GM18861 (cell line): ENCODE measurements around the gene MYBBP1A.

Experiments
- ATAC-seq: cut with Tn5 transposase; IDR thresholded peaks from one replicate; pipeline ENCODE4 v1.9.1; 2021; ENCODE audit not compliant: unreplicated experiment

Gene MYBBP1A

DNA sequence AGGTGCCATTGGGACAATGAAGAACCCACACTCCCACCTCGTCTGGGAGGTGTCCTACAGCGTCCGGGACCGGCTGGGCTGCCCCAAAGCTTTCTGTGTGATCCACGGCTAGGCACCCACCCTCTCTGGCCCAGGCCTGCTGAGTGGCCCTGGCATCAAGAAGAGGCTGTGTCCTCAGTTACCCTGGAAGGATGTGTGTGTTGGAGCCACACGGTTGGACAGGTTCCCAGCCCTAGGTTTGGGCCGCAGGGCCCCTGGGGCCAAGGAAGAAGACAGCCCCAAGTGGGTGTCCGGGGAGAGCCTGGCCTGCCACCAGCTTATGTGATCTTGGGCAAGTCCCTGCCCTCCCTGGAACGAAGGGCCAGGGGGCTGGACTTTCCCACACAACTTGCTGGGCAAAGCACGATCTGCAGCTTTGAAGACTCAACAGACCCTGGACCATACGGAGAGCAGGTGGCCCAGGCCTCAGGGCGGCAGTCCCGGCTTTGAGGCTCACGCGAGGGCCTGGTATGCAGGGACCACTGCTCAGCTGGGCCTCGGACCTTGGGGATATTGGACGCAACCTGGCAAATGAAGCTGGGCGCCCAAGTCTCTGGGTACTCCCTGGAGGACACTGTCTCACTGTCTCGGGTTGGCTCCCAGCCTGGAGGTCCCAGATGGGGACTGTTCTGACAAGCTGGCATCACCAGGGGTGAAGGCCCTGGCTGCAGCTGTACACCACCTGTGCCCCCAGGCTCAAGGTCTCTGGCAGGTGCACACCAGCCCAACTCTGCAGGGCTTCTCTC lies 17.5 kb downstream of the MYBBP1A start:
- no peak for ATAC-seq

DNA sequence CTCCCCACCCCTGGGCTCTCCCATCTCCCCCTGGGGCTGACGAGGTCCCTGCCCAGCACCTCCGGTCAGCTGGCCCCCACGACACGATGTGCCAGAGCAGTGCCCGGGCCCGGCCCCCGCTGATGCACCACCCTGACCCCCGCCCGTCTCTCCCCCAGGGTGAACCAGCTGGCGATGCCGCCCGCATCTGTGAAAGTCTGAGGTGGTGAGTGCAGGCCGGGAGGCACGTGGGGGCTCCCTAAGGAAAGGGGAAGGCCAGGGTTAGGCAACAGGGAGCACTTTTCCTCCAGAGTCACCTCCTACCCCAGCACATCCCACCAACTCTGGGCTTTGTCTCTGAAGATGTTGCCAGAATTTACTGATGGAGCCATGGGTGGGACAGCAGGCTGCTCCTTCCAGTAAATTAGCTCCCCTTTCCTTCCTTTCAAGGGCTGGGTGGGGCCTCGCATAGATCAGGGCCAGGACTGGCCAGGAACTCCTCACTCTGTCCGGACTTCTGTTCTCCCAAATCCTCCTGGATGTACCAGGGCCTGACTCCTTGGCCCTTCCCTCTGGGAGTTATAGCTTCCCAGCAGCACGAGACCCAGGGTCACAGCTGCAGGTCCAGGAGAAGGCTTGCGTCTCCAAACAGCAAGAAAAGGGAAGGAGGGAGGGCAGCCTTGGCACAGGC lies 18.3 kb downstream of the MYBBP1A start:
- no peak for ATAC-seq

DNA sequence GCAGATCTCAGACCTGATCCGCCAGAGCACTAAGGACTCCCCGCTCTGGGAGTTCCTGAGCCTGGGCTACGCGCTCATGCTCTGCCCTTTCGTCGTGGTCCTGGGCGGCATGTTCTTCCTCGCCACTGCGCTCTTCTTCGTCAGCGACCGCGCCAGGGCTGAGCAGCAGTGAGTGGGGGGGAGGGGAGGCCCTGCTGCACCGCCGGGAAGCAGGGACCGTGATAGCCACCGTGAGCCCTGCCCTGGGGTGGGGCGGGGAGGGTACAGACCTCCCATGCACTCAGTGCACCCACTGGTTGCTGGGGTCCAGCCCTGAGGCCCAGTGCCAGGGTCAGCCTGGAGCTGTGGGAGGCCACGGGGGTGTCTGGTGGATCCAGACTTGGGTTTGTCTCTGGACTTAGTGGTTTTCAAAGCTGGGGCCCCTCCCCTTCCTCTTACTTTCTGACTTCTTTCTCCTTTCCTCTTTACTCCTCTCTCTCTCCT lies 18.9 kb downstream of the MYBBP1A start:
- no peak for ATAC-seq

DNA sequence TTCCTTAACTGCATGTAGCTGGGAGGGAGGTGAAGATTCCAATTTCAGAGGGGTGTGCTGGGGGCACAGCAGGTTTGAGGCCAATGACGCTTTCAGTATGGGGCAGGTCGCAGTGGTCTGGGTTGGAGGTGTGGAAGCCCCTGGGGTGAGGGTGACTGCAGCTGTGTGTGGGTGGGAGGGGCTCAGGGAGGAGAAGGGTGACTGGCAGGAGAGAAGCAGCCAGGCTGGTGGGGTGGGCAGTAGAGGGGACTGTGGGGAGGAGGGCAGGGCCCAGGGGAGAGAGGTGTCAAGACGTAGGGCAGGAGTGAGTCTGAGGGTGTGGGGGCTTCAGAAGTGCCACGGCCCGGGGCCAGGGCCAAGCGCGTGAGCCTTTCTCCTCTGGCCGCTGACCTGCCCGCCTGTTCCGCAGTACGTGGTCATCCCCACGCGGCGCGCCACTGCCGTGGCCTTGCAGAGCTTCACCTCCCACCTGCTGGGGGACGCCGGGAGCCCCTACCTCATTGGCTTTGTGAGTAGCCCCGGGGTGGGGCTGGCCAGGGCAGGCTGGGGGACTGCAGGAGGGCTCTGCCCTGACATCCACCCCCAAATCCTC lies 19.4 kb downstream of the MYBBP1A start:
- no peak for ATAC-seq

DNA sequence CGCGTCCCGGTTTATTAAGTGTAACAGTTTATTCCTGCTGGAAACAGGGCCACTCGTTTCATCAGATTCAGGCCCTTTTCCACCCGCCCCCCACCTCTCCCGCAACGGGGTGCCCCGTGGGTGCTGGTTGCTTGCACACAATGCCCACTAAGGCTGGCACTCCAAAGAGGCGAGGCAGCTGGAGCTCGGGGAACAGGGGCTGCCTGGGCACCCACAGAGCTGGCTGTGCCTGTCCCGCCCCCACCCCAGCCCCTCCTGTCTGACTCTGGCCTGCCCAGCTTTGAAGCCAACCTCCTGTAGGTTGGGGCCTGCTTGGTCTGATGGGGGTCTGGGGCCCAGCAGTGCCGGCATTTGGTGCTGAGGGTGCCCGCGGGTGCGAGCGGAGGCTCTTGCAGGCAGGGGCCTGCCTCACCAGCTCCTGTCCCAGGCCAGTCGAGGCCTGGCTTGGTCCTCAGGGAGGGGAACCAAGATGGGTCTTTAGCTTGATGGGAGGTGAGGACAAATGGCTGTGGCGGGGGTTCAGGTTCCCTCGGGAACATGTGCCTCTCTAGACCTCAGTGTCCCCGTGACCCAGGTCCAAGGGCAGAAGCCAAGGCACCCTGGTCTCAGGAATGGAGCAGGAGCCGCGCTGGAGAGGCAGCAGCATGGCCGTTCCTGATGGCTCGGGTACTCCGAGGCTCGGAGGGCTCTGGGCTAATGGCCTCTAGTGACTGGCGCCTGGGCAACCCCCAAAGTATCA lies 20.1 kb downstream of the MYBBP1A start:
- no peak for ATAC-seq

DNA sequence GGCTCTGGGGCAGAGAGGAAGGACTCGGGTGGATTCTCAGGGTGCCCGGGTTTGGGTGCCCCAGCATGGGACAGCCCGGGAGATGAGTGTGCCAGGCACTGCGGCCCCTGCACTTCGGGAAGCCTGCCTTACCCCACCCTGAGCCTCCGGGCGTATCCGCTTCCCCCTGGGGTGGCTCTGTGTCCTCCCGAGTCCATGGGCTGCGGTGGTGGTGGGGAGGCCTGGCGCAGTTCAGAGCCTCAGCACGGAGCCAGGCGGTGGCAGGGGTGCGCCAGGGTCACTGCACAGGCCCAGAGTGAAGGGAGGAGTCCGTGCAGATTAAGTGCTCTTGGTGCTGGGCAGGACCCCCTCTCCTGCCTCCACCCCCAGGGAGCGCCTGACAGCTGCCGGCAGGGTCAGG lies 20.7 kb downstream of the MYBBP1A start:
- no peak for ATAC-seq

DNA sequence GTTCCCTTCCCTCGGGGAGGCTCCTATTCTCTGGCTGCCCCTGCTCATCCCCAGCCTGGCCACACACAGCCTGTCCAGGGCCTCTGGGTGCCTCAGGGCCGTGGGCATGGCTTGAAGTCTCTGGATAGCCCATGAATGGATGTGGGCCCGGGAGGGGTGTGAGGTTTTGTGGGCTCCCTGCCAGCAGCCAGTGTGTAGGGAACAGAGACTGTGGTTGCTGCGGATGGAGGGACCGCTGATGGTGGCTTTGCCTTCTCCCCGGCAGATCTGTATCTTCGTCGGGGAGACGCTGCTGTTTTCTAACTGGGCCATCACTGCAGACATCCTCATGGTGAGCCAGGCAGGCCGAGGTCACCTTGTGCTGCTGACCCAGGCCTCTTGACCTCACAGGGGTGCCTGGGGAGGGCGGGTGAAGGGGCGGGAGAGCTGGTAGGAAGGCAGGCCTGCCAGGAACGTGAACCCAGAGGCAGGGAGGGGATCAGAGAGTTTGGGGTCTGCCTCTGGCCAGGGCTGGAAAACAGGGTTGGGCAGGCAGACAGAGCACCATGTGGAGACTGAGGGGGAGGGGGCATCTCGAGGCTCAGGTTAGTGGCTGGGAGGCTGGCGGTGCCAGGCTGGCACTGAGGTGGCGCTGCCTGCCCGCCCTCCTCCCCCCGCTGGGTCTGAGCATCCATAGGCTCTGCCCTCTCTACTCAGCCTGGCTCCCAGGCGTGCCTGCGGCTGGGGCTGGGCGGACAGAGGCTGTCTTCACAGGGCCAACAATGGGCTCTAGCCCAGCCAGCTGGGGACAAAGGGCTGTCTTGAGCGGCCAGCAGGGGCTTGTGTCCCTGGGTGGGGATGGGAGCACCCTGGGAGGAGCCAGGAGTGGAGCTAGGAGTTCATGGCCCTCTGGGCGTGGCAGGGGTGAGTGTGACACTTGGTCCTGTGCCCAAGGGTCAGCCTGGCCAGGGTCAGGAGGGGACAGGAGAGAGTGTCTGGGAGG lies 21.4 kb downstream of the MYBBP1A start:
- ATAC-seq = no peak

DNA sequence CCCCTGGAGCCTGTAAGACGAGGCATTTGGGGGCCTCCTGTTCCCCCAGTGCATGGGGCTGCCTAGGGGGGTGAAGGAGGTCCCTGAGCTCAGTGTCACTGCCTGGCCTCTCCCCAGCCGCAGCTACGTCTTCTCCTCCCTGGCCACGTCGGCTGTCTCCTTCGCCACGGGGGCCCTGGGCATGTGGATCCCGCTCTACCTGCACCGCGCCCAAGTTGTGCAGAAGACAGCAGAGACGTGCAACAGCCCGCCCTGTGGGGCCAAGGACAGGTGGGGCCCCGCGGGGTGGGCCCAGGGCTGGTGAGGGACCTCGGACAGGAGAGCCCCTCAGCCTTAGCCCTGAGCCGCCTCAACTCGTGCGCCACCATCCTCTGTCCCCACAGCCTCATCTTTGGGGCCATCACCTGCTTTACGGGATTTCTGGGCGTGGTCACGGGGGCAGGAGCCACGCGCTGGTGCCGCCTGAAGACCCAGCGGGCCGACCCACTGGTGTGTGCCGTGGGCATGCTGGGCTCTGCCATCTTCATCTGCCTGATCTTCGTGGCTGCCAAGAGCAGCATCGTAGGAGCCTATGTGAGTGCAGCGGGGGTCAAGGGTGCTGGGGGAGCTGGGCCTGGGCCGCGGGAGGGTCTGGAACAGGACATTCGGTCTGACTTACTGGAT lies 22.2 kb downstream of the MYBBP1A start:
- no peak for ATAC-seq

DNA sequence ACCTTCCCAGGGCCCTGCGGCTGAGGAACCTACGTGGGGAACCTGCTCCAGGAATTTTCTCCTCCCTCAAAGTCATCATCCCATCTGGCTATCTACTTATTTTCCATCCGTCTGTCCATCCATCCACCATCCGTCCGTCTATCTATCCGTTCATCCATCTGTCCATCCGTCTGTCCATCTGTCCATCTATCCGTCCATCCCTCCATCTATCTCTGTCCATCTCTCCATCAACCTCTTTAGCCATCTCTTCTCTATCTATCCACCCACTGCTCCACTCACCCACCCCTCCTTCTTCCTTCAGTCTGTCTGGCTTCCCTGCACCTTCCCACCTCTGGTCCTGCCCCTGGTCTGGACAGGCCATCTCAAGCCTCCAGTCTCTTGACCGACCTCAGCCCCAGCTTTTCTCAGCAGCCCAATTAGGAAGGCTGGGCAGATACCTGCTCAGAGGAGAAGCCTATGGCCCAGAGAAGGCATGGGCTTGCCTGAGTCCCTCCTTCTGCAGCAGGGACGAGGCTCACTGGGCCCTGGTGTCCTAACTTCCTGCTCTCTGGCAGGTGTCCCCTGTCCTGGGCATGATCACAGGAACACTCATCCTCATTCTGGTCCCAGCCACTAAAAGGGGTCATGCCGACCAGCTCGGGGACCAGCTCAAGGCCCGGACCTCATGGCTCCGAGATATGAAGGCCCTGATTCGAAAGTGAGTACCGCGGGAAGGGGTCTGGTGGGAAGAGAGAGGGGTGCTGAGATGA lies 23.0 kb downstream of the MYBBP1A start:
- ATAC-seq = no peak

DNA sequence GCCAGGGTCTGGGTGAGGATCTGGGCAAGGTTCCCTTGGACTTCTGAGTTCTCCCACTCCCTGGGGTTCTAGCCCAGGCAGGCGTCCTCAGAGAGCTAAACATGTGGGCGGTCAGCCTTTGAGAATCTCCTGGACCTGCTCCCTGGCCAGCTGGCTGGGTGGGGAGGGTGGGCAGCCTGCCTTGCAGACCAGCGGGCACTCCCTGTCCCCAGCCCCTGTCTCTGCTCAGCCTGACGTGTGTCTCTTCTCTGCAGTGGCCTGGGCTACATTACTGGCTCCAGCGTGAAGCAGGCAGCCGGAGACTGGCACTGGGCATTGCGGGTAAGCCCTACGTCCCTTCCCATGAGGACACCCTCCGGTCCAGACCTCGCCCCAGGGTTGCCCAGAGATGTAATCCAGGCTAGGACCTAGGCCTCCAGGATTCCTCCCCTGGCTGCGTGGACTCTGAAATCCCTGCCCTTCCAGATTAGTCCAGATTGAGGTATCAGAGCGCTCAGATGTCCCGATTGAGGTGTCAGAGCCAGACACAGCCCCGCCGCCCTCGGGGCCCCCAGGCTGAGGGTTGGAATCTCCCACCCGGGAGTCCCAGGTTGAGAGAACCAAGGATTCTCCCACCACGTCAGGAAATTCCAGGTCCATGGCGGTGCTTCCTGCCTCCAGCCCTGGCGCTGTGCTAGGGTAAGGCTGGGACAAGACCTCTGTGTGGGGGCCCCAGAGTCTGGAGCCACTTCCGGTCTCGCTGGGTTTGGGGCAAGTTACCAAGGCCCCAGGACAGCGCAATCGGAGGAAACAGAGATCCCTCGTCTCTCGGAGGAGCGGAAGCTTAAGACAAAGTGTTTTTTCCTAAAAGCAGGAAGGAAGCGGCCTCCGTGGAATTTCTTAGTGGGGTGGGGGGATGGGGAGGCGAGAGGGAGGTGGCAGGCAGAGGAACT lies 24.1 kb downstream of the MYBBP1A start:
- ATAC-seq = no peak

DNA sequence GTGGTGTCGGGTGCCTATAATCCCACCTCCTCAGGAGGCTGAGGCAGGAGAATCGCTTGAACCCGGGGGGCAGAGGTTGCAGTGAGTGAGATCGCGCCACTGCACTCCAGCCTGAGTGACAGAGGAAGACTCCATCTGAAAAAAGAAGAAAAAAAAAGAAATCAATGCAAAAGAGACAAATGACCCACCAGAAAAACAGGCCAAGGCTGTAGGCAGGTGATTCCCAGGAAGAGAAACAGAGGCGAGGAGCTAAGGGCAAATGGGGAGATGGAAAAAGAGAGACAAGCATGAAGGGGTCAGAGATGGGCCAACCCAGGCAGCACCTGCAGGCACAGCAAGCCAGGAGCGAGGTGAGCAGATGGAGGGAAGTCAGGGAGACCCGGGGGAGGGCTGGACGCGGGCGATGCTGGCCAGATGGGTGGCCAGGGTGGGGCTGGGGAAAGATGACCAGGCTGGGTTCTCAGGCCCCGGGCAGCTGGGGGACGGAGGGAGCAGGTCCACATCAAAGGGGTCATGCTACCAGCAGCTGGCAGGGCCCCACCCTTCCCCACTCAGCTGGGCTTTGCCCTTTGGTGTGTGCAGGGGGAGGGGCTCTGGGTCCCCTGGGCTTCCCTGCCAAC lies 25.5 kb downstream of the MYBBP1A start:
- no peak for ATAC-seq

DNA sequence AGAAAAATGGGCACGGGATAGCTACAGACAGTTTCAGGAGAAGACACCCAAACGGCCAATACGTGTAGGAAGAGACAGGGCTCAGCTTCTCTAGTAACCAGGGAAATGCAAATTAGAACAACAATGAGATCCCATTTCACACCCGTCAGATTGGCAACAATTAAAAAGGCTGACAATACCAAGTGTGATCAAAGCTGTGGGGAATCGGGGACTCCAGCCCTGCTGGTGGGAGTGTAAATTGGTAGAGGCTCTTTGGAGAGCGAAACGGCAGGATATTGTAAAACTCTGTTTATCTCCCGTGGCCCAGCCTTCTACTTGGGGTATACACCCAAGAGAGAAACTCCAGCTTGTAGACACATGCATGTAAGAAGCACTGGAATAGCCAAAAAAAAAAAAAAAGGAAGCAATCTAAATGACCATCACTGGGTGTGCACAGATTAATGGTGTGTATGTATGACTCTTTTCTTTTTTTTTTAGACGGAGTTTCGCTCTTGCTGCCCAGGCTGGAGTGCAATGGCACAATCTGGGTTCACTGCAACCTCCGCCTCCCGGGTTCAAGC lies 27.5 kb downstream of the MYBBP1A start:
- ATAC-seq = no peak

DNA sequence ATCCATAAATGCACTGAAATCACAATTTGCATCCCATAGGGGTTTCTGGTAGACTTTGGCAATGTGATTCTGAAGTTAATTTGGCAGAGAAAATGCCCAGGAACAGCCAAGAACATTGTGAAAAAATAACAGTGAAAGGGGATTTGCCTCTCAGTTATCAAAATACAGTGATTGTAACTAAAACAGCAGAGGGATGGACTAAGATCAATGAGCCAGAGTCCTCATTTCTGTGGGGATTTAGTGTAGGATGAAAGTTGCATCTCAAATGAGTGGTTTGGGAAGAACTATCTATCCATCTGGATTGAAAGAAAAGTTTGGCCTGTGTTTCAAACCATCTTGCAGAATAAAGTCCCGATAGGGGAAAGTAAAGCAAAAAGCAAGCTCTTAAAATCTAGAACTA lies 28.1 kb downstream of the MYBBP1A start:
- no peak for ATAC-seq

DNA sequence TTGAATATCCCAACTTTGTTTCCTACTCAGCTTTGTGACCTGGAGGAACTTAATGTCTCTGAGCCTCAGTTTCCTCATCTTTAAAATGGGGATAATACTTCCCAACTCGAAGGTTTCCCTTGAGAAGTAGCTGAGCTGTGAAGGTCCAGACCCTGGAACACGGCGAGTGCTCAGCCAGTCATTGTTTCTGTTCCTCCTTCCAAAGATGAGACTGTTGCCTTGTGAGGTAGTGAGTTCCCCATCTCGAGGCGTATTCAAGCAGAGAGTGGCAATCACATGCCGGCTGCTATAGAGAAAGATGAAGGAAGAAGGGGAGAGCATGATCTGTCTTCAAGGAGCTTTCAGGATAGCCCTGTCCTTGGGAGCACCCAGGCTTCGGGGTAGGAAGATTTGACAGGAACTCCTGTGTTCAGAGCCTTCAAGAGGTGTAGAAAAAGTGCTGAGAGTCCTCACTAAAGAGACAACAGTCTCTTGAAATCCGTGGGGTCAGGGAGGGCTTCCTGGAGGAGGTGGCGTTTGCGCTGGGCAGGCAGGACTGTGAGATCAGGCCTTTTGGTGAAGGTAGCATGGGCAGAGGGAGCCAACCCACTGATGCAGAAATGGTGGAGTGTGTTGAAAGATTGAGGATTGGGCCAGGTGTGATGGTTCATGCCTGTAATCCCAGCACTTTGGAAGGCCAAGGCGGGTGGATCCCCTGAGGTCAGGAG lies 29.3 kb downstream of the MYBBP1A start:
- ATAC-seq = no peak

DNA sequence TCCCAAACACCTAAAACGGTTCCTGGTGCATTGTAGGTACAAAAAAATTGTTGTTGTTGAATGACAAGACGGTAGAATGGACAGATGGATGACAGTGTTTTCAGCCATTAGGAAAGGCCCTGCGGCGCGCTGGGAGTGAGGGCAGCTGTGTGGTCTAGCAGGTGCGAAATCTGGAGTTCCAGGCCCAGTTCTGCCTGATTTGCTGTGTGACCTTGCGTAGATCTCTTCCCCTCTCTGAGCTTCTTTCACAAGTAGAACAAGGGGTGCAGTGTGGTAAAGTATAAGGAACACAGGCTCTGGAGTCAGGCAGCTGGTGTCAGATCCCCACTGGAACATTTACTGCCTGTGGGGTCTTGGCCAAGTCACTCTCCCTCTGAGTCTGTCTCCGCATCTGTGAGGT lies 31.2 kb downstream of the MYBBP1A start:
- no peak for ATAC-seq

DNA sequence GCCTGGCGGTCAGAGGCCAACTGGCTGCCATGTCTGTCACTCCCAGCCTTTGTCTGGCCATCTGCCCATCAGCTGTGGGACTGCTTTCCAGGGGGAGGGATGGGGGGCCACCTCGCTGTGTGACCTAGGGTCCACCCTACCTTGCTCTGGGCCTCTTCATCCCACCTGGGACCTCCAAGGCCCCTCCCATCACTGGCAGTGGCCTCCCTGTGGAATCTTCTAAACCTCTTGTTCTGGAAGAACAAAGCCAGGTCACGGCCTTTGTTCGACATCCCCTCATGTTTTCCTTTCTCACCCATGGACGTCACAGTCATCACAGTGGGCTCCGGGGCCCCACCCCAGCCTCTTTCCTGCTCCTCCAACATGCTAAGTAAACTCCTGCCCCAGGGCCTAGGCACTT lies 32.5 kb downstream of the MYBBP1A start:
- no peak for ATAC-seq
